ENCODE measurements around the gene ANKUB1. TPM values are rescaled to one million over a fixed set of nuclear protein-coding genes. Genes with fewer than 3 reads are reported as not detected.

The ANKUB1 gene
- polyA plus RNA-seq, 1 donor from 2014 or later = not detected

DNA sequence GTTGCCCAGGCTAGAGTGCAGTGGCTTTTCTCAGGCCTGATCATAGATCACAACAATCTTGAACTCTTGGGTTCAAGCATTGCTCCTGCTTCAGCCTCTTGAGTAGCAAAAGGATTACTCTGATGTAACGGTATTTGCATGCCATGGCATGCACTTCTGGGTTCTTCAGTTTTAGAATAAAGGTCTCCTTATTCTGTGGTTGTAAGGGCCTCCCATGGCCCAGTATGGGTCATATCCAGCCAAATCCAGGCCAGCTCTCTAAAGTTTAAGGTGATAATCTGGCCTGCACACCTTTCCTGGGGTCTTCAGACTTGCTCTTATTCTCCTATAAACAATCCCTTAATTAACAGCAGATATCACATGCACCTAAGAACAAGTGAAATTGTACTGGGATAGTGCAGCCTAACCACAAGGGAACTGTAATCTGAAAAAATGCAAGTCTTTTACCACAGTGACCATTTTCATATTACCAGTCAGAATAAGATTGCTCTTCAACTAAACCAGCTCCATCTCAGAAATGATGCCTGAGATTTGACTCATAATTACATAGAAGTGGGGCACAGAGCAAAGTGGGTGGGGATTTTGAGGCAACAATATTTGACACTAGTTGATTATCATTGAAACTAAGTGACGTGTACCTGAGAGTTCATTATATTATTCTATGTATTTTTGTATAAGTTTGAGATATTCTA lies 65.5 kb downstream of the ANKUB1 start:
- Histone ChIP-seq H3K27ac (ENCODE audit: low read length) (no peak overlapping the region), H4K20me1 (ENCODE audit: insufficient read depth) (no peaks in the 10 kb centered on the region), H3K4me2 (ENCODE audit: low read length) (no peak overlapping the region), H2AFZ (ENCODE audit: low read depth, low read length) (no peak overlapping the region), H3K27me3 (ENCODE audit: insufficient read depth, low read depth, low read length) (no peaks in the 10 kb centered on the region), H3K9me3 (ENCODE audit: low read length) (no peaks in the 10 kb centered on the region), H3K36me3 (ENCODE audit: insufficient read depth, low read length) (no peaks in the 10 kb centered on the region), H3K79me2 (replicated peaks; ENCODE audit: insufficient read depth, low read length) (no peaks in the 10 kb centered on the region), H3K4me3 (ENCODE audit: low read length) (no peak overlapping the region), H3K9me2 (ENCODE audit: insufficient read depth, low read length) (no peaks in the 10 kb centered on the region), H3F3A (ENCODE audit: insufficient read depth, low read length, poor library complexity, severe bottlenecking) (no peaks in the 10 kb centered on the region), H3K9ac (ENCODE audit: low read length) (no peak overlapping the region)
- TF ChIP-seq MXI1 (conservative IDR thresholded peaks at IDR 0.05; ENCODE audit: poor library complexity, severe bottlenecking) = no peak
- TF ChIP-seq SMC3 (conservative IDR thresholded peaks at IDR 0.05; ENCODE audit: poor library complexity) = no peak
- TF ChIP-seq POLR2AphosphoS5 (IDR thresholded peaks at IDR 0.05) = no peak
- TF ChIP-seq EZH2 (IDR thresholded peaks at IDR 0.05; ENCODE audit: borderline replicate concordance, insufficient read depth, low read length, poor library complexity, severe bottlenecking) = no peak

- H3K27ac ChIP-seq (ENCODE audit: low read length) = no peak overlapping the region
- H3K4me3 ChIP-seq (ENCODE audit: low read length) = no peak overlapping the region
- no peak overlapping the region for H3K4me2 ChIP-seq (ENCODE audit: low read length)
- no peak overlapping the region for H3K9ac ChIP-seq (ENCODE audit: low read length)
- no peaks in the 10 kb centered on the region for H3K27me3 ChIP-seq (ENCODE audit: insufficient read depth, low read depth, low read length)
- H3F3A ChIP-seq (ENCODE audit: insufficient read depth, low read length, poor library complexity, severe bottlenecking) = no peaks in the 10 kb centered on the region
- TF ChIP-seq POLR2AphosphoS5 (IDR thresholded peaks at IDR 0.05) (no peak), CTCF (IDR thresholded peaks at IDR 0.05; ENCODE audit: poor library complexity, severe bottlenecking) (no peak), TAF1 (IDR thresholded peaks at IDR 0.05; ENCODE audit: low read depth) (no peak), REST (IDR thresholded peaks at IDR 0.05; ENCODE audit: borderline replicate concordance) (no peak), SMC3 (conservative IDR thresholded peaks at IDR 0.05; ENCODE audit: poor library complexity) (no peak), EP300 (conservative IDR thresholded peaks at IDR 0.05; ENCODE audit: poor library complexity, severe bottlenecking) (no peak), MXI1 (conservative IDR thresholded peaks at IDR 0.05; ENCODE audit: poor library complexity, severe bottlenecking) (no peak), RAD21 (conservative IDR thresholded peaks at IDR 0.05) (no peak), EZH2 (IDR thresholded peaks at IDR 0.05; ENCODE audit: borderline replicate concordance, insufficient read depth, low read length, poor library complexity, severe bottlenecking) (no peak)
- H3K9me2 ChIP-seq (ENCODE audit: insufficient read depth, low read length) = no peaks in the 10 kb centered on the region
- no peaks in the 10 kb centered on the region for H3K36me3 ChIP-seq (ENCODE audit: insufficient read depth, low read length)
- H3K79me2 ChIP-seq (replicated peaks; ENCODE audit: insufficient read depth, low read length) = no peaks in the 10 kb centered on the region
- H3K9me3 ChIP-seq (ENCODE audit: low read length) = no peaks in the 10 kb centered on the region
- H2AFZ ChIP-seq (ENCODE audit: low read depth, low read length) = no peak overlapping the region
- no peaks in the 10 kb centered on the region for H4K20me1 ChIP-seq (ENCODE audit: insufficient read depth)
These were observed 68.6 kb downstream of the ANKUB1 start for GRCh38 chr3:149723781-149724180.
